HG03439 (cell line): ENCODE data around the gene TMEM8B.

Experiments used
- ATAC-seq: cut with Tn5 transposase; IDR thresholded peaks from one replicate; pipeline ENCODE4 v1.9.1; 2021; ENCODE audit warnings: mild to moderate bottlenecking, moderate library complexity; ENCODE audit not compliant: unreplicated experiment

The TMEM8B gene

GRCh38 chr9:35839926-35840325 lies 10.9 kb downstream of the TMEM8B start:
- ATAC-seq, result no peak

- no peak for ATAC-seq
Measured at GRCh38 chr9:35840881-35841644, 12.0 kb downstream of the TMEM8B start.

GRCh38 chr9:35841645-35841900 lies 12.5 kb downstream of the TMEM8B start:
- ATAC-seq, result no peak

GRCh38 chr9:35842020-35842745 lies 13.2 kb downstream of the TMEM8B start:
- ATAC-seq, result no peak

GRCh38 chr9:35842795-35843194 lies 13.8 kb downstream of the TMEM8B start:
- ATAC-seq, result no peak

- ATAC-seq, result no peak
Measured at GRCh38 chr9:35844628-35845270, 15.7 kb downstream of the TMEM8B start.

GRCh38 chr9:35845824-35846771 lies 17.1 kb downstream of the TMEM8B start:
- no peak for ATAC-seq

GRCh38 chr9:35847792-35848572 lies 19.0 kb downstream of the TMEM8B start:
- peak; percentile 95 for ATAC-seq

- no peak for ATAC-seq
Measured at GRCh38 chr9:35852267-35852815, 23.3 kb downstream of the TMEM8B start.

- no peak for ATAC-seq
Measured at GRCh38 chr9:35852876-35853865, 24.1 kb downstream of the TMEM8B start.

- no peak for ATAC-seq
Measured at GRCh38 chr9:35854091-35854762, 25.2 kb downstream of the TMEM8B start.

- ATAC-seq, result no peak
Measured at GRCh38 chr9:35856206-35856605, 27.2 kb downstream of the TMEM8B start.

GRCh38 chr9:35856882-35857281 lies 27.9 kb downstream of the TMEM8B start:
- ATAC-seq, result no peak

- no peak for ATAC-seq
Measured at GRCh38 chr9:35858458-35858857, 29.4 kb downstream of the TMEM8B start.

GRCh38 chr9:35859310-35859989 lies 30.4 kb downstream of the TMEM8B start:
- ATAC-seq, result no peak

- no peak for ATAC-seq
Measured at GRCh38 chr9:35859990-35860339, 30.9 kb downstream of the TMEM8B start.

GRCh38 chr9:35861161-35861897 lies 32.3 kb downstream of the TMEM8B start:
- ATAC-seq, result no peak
